PFSK-1 (cell line): Measurements from ENCODE around the gene S100A5.

Experiments
- FOXP2 ChIP-seq: optimal IDR thresholded peaks from 2 replicates; pipeline ENCODE3; 2011; ENCODE audit warnings: borderline replicate concordance, control low read depth, inconsistent platforms; ENCODE audit not compliant: insufficient read depth; ENCODE audit errors: extremely low read length, extremely low read depth
- POLR2AphosphoS5 ChIP-seq: IDR thresholded peaks from 2 replicates; pipeline ENCODE4 v1.6.1; 2012; ENCODE audit warnings: low read depth, mild to moderate bottlenecking, control low read depth, low read length, moderate library complexity
- SIN3A ChIP-seq: IDR thresholded peaks from 2 replicates; pipeline ENCODE4 v1.6.1; 2012; ENCODE audit warnings: mild to moderate bottlenecking, low read length, moderate library complexity, borderline replicate concordance; ENCODE audit not compliant: insufficient read depth
- TAF1 ChIP-seq: IDR thresholded peaks from 2 replicates; pipeline ENCODE4 v1.6.1; 2012; ENCODE audit warnings: low read length, control low read depth, borderline replicate concordance; ENCODE audit not compliant: insufficient read depth
- TF ChIP-seq, protein P1 (sequence below), 2 experiments: IDR thresholded peaks; 2 replicates each; pipeline versions ENCODE4 v1.6.1 to v1.8.0; 2011 to 2012; ENCODE audit warnings: low read depth in 2 of 2, low read length in 2 of 2, control low read depth in 1 of 2, inconsistent platforms in 1 of 2, mild to moderate bottlenecking in 1 of 2, moderate library complexity in 1 of 2; ENCODE audit not compliant: insufficient read depth in 1 of 2

DNA sequence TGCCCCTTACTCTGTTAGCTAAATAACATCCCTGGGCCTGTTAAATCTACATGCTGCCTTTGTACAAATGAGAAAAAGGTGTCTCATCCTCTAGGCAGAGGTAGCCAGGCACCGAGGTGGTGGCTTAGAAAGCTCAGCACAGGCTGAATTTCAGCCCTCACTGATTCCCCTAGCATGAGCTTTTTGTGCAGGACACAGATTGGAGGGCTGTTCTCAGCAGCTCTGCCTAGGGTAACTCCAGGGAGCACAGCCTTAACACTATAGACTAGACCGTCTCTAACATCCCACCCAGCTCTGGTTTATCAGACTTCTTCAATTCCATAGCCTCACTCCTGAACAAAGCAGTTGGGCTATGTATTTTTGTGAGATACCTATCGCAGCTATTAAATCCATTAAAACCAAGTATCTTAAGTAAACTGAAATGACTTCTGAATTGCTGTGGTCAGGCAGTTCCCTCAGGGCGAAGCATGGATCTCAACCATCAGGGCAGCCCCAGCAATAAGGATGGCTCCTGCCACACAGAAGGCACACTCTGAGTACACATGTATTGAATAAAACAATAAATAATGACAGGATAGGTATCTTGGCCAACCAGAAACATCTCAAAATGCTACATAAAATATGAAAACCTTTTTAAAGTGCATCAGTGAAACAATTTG, 19.8 kb downstream of the S100A5 start:
- TF ChIP-seq POLR2AphosphoS5 (no peak), TAF1 (no peak), SIN3A (no peak), FOXP2 (no peak)
- TF ChIP-seq, protein P1, sequence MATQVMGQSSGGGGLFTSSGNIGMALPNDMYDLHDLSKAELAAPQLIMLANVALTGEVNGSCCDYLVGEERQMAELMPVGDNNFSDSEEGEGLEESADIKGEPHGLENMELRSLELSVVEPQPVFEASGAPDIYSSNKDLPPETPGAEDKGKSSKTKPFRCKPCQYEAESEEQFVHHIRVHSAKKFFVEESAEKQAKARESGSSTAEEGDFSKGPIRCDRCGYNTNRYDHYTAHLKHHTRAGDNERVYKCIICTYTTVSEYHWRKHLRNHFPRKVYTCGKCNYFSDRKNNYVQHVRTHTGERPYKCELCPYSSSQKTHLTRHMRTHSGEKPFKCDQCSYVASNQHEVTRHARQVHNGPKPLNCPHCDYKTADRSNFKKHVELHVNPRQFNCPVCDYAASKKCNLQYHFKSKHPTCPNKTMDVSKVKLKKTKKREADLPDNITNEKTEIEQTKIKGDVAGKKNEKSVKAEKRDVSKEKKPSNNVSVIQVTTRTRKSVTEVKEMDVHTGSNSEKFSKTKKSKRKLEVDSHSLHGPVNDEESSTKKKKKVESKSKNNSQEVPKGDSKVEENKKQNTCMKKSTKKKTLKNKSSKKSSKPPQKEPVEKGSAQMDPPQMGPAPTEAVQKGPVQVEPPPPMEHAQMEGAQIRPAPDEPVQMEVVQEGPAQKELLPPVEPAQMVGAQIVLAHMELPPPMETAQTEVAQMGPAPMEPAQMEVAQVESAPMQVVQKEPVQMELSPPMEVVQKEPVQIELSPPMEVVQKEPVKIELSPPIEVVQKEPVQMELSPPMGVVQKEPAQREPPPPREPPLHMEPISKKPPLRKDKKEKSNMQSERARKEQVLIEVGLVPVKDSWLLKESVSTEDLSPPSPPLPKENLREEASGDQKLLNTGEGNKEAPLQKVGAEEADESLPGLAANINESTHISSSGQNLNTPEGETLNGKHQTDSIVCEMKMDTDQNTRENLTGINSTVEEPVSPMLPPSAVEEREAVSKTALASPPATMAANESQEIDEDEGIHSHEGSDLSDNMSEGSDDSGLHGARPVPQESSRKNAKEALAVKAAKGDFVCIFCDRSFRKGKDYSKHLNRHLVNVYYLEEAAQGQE (IDR thresholded peaks at IDR 0.05; ENCODE audit: insufficient read depth in 1 of 2, low read depth in 2 of 2, low read length in 2 of 2), result no peak
